ENCODE measurements around the gene LARP6. TPM values are rescaled to one million over a fixed set of nuclear protein-coding genes. Genes with fewer than 3 reads are reported as not detected.
"Not testable (repeated sequence)": the region's sequence is repeated elsewhere in the genome, so short reads cannot be mapped to it uniquely, and the experiment has no call there.

LARP6 gene
- total and polyA plus RNA-seq, 5 donors from 2014 or later: not detected

GRCh38 chr15:70823196-70823595 lies 30.8 kb downstream of the LARP6 start:
- peaks cover 0 to 5% (median 0%) of the 10 kb centered on the region in 7 donors for H3K9me3 Mint-ChIP-seq
- Histone ChIP-seq H3K4me1 (ENCODE audit: control insufficient read depth, insufficient read depth, low read length, poor library complexity, severe bottlenecking) (no peaks in the 10 kb centered on the region), H3K27ac (ENCODE audit: insufficient read depth, low read length, poor library complexity, severe bottlenecking) (no peak overlapping the region), H3K4me3 (ENCODE audit: low read depth, low read length) (no peak overlapping the region), H3K27me3 (ENCODE audit: control insufficient read depth, insufficient read depth, low read length) (no peaks in the 10 kb centered on the region), H3K9me3 (ENCODE audit: control insufficient read depth in 2 of 2, low read length in 2 of 2) (peaks cover 0 to 3% of the 10 kb centered on the region in 2 experiments), H3K36me3 (ENCODE audit: control insufficient read depth, insufficient read depth, low read length) (no peaks in the 10 kb centered on the region)
- H3K4me1 Mint-ChIP-seq: no peaks in the 10 kb centered on the region
- H3K27me3 Mint-ChIP-seq: peaks cover 16% of the 10 kb centered on the region
- no peaks in the 10 kb centered on the region for H3K36me3 Mint-ChIP-seq
- no peak for ATAC-seq (ENCODE audit: low read depth in 2 of 2)
- H3K4me3 Mint-ChIP-seq: no peak overlapping the region
- no peak overlapping the region for H3K27ac Mint-ChIP-seq
- no peak for DNase-seq

GRCh38 chr15:70820214-70820613 lies 33.7 kb downstream of the LARP6 start:
- H3K27me3 ChIP-seq (ENCODE audit: control insufficient read depth, insufficient read depth, low read length): no peaks in the 10 kb centered on the region
- Mint-ChIP-seq H3K4me3 (no peak overlapping the region), H3K9me3 (peaks cover 0 to 5% (median 0%) of the 10 kb centered on the region in 7 donors), H3K4me1 (no peaks in the 10 kb centered on the region), H3K27me3 (peaks cover 4% of the 10 kb centered on the region), H3K36me3 (no peaks in the 10 kb centered on the region), H3K27ac (no peak overlapping the region)
- H3K27ac ChIP-seq (ENCODE audit: insufficient read depth, low read length, poor library complexity, severe bottlenecking): no peak overlapping the region
- ATAC-seq (ENCODE audit: low read depth in 2 of 2) (no peak), DNase-seq (no peak)
- H3K4me3 ChIP-seq (ENCODE audit: low read depth, low read length): no peak overlapping the region
- no peaks in the 10 kb centered on the region for H3K36me3 ChIP-seq (ENCODE audit: control insufficient read depth, insufficient read depth, low read length)
- H3K9me3 ChIP-seq (ENCODE audit: control insufficient read depth in 2 of 2, low read length in 2 of 2): peaks cover 0 to 3% of the 10 kb centered on the region in 2 experiments
- H3K4me1 ChIP-seq (ENCODE audit: control insufficient read depth, insufficient read depth, low read length, poor library complexity, severe bottlenecking): no peaks in the 10 kb centered on the region

- peaks cover 0 to 3% of the 10 kb centered on the region in 2 experiments for H3K9me3 ChIP-seq (ENCODE audit: control insufficient read depth in 2 of 2, low read length in 2 of 2)
- no peak overlapping the region for H3K4me3 Mint-ChIP-seq
- no peaks in the 10 kb centered on the region for H3K4me1 ChIP-seq (ENCODE audit: control insufficient read depth, insufficient read depth, low read length, poor library complexity, severe bottlenecking)
- H3K9me3 Mint-ChIP-seq: peaks cover 0 to 5% (median under 1%) of the 10 kb centered on the region in 7 donors
- peaks cover 4% of the 10 kb centered on the region for H3K27me3 Mint-ChIP-seq
- no peaks in the 10 kb centered on the region for H3K36me3 ChIP-seq (ENCODE audit: control insufficient read depth, insufficient read depth, low read length)
- H3K4me1 Mint-ChIP-seq: no peaks in the 10 kb centered on the region
- ATAC-seq (ENCODE audit: low read depth in 2 of 2): no peak
- DNase-seq: no peak
- H3K4me3 ChIP-seq (ENCODE audit: low read depth, low read length): no peak overlapping the region
- no peaks in the 10 kb centered on the region for H3K36me3 Mint-ChIP-seq
- no peak overlapping the region for H3K27ac Mint-ChIP-seq
- H3K27ac ChIP-seq (ENCODE audit: insufficient read depth, low read length, poor library complexity, severe bottlenecking): no peak overlapping the region
- no peaks in the 10 kb centered on the region for H3K27me3 ChIP-seq (ENCODE audit: control insufficient read depth, insufficient read depth, low read length)
These were observed 35.4 kb downstream of the LARP6 start for GRCh38 chr15:70818580-70818979.

- Histone ChIP-seq H3K27me3 (ENCODE audit: control insufficient read depth, insufficient read depth, low read length) (no peaks in the 10 kb centered on the region), H3K27ac (ENCODE audit: insufficient read depth, low read length, poor library complexity, severe bottlenecking) (no peak overlapping the region), H3K4me3 (ENCODE audit: low read depth, low read length) (no peak overlapping the region), H3K9me3 (ENCODE audit: control insufficient read depth in 2 of 2, low read length in 2 of 2) (peaks cover 0 to 3% of the 10 kb centered on the region in 2 experiments), H3K36me3 (ENCODE audit: control insufficient read depth, insufficient read depth, low read length) (no peaks in the 10 kb centered on the region), H3K4me1 (ENCODE audit: control insufficient read depth, insufficient read depth, low read length, poor library complexity, severe bottlenecking) (no peaks in the 10 kb centered on the region)
- Mint-ChIP-seq H3K27me3 (peaks cover 4% of the 10 kb centered on the region), H3K4me1 (no peaks in the 10 kb centered on the region), H3K36me3 (no peaks in the 10 kb centered on the region), H3K4me3 (no peak overlapping the region), H3K27ac (no peak overlapping the region), H3K9me3 (peaks cover 0 to 4% (median 1%) of the 10 kb centered on the region in 7 donors)
- ATAC-seq (ENCODE audit: low read depth in 2 of 2) (no peak), DNase-seq (no peak)
These were observed 36.7 kb downstream of the LARP6 start for GRCh38 chr15:70817266-70817665.

GRCh38 chr15:70815604-70816003 lies 38.4 kb downstream of the LARP6 start:
- ATAC-seq (ENCODE audit: low read depth in 2 of 2) (no peak), DNase-seq (no peak)
- Mint-ChIP-seq H3K9me3 (peaks cover 0 to 4% (median 0%) of the 10 kb centered on the region in 7 donors), H3K27me3 (no peaks in the 10 kb centered on the region), H3K4me3 (no peak overlapping the region), H3K27ac (no peak overlapping the region), H3K36me3 (no peaks in the 10 kb centered on the region), H3K4me1 (peaks cover 0 to 4% (median 1%) of the 10 kb centered on the region in 4 donors)
- H3K9me3 ChIP-seq (ENCODE audit: control insufficient read depth in 2 of 2, low read length in 2 of 2): peaks cover 0 to 3% of the 10 kb centered on the region in 2 experiments
- H3K27me3 ChIP-seq (ENCODE audit: control insufficient read depth, insufficient read depth, low read length): no peaks in the 10 kb centered on the region
- H3K27ac ChIP-seq (ENCODE audit: insufficient read depth, low read length, poor library complexity, severe bottlenecking): no peak overlapping the region
- no peak overlapping the region for H3K4me3 ChIP-seq (ENCODE audit: low read depth, low read length)
- no peaks in the 10 kb centered on the region for H3K36me3 ChIP-seq (ENCODE audit: control insufficient read depth, insufficient read depth, low read length)
- H3K4me1 ChIP-seq (ENCODE audit: control insufficient read depth, insufficient read depth, low read length, poor library complexity, severe bottlenecking): no peaks in the 10 kb centered on the region

GRCh38 chr15:70815011-70815410 lies 38.9 kb downstream of the LARP6 start:
- not testable (repeated sequence) for H3K27ac ChIP-seq (ENCODE audit: insufficient read depth, low read length, poor library complexity, severe bottlenecking); H3K4me3 ChIP-seq (ENCODE audit: low read depth, low read length); H3K9me3 ChIP-seq (ENCODE audit: control insufficient read depth in 2 of 2, low read length in 2 of 2); H3K4me1 Mint-ChIP-seq; H3K9me3 Mint-ChIP-seq; H3K27ac Mint-ChIP-seq; H3K27me3 ChIP-seq (ENCODE audit: control insufficient read depth, insufficient read depth, low read length); H3K36me3 Mint-ChIP-seq; H3K4me1 ChIP-seq (ENCODE audit: control insufficient read depth, insufficient read depth, low read length, poor library complexity, severe bottlenecking); DNase-seq; H3K27me3 Mint-ChIP-seq; H3K36me3 ChIP-seq (ENCODE audit: control insufficient read depth, insufficient read depth, low read length); H3K4me3 Mint-ChIP-seq; ATAC-seq (ENCODE audit: low read depth in 2 of 2)

GRCh38 chr15:70812827-70813364 lies 41.1 kb downstream of the LARP6 start:
- no peak for ATAC-seq (ENCODE audit: low read depth in 2 of 2)

GRCh38 chr15:70810916-70811578 lies 42.9 kb downstream of the LARP6 start:
- no peak for DNase-seq
- Mint-ChIP-seq H3K27ac (no peak overlapping the region), H3K4me1 (peaks cover 0 to 4% (median 1%) of the 10 kb centered on the region in 4 donors), H3K36me3 (no peaks in the 10 kb centered on the region), H3K27me3 (peaks cover 8% of the 10 kb centered on the region), H3K9me3 (peaks cover 0 to 1% (median 0%) of the 10 kb centered on the region in 7 donors), H3K4me3 (no peak overlapping the region)
- ATAC-seq (ENCODE audit: low read depth in 2 of 2): no peak
- H3K36me3 ChIP-seq (ENCODE audit: control insufficient read depth, insufficient read depth, low read length): no peaks in the 10 kb centered on the region
- H3K9me3 ChIP-seq (ENCODE audit: control insufficient read depth in 2 of 2, low read length in 2 of 2): no peaks in the 10 kb centered on the region
- no peaks in the 10 kb centered on the region for H3K27me3 ChIP-seq (ENCODE audit: control insufficient read depth, insufficient read depth, low read length)
- no peak overlapping the region for H3K27ac ChIP-seq (ENCODE audit: insufficient read depth, low read length, poor library complexity, severe bottlenecking)
- no peak overlapping the region for H3K4me3 ChIP-seq (ENCODE audit: low read depth, low read length)
- H3K4me1 ChIP-seq (ENCODE audit: control insufficient read depth, insufficient read depth, low read length, poor library complexity, severe bottlenecking): no peaks in the 10 kb centered on the region

More at GRCh38 chr15:70812827-70813364, 41.1 kb downstream of the LARP6 start:
- peaks cover 8% of the 10 kb centered on the region for H3K27me3 Mint-ChIP-seq
- Histone ChIP-seq H3K27me3 (ENCODE audit: control insufficient read depth, insufficient read depth, low read length) (no peaks in the 10 kb centered on the region), H3K4me1 (ENCODE audit: control insufficient read depth, insufficient read depth, low read length, poor library complexity, severe bottlenecking) (no peaks in the 10 kb centered on the region), H3K9me3 (ENCODE audit: control insufficient read depth in 2 of 2, low read length in 2 of 2) (no peaks in the 10 kb centered on the region), H3K36me3 (ENCODE audit: control insufficient read depth, insufficient read depth, low read length) (no peaks in the 10 kb centered on the region), H3K27ac (ENCODE audit: insufficient read depth, low read length, poor library complexity, severe bottlenecking) (no peak overlapping the region), H3K4me3 (ENCODE audit: low read depth, low read length) (no peak overlapping the region)
- H3K36me3 Mint-ChIP-seq: no peaks in the 10 kb centered on the region
- no peak overlapping the region for H3K27ac Mint-ChIP-seq
- H3K4me3 Mint-ChIP-seq: no peak overlapping the region
- no peak for DNase-seq
- peaks cover 0 to 1% (median 0%) of the 10 kb centered on the region in 7 donors for H3K9me3 Mint-ChIP-seq
- H3K4me1 Mint-ChIP-seq: peaks cover 0 to 4% (median 1%) of the 10 kb centered on the region in 4 donors
